GM18870 (cell line): ENCODE data around the gene EPHB3.

Experiments
- ATAC-seq: cut with Tn5 transposase; IDR thresholded peaks from one replicate; pipeline ENCODE4 v1.9.1; 2021; ENCODE audit warnings: moderate library complexity; ENCODE audit not compliant: unreplicated experiment

EPHB3 gene

GRCh38 chr3:184579513-184579912, 17.9 kb downstream of the EPHB3 start:
- ATAC-seq: no peak

- ATAC-seq: no peak
Measured at GRCh38 chr3:184580376-184580775, 18.8 kb downstream of the EPHB3 start.

- ATAC-seq: no peak
Measured at GRCh38 chr3:184581331-184581855, 19.8 kb downstream of the EPHB3 start.

- no peak for ATAC-seq
Measured at GRCh38 chr3:184582646-184583577, 21.3 kb downstream of the EPHB3 start.

GRCh38 chr3:184583578-184584451, 22.2 kb downstream of the EPHB3 start:
- ATAC-seq: no peak

GRCh38 chr3:184584464-184584891, 22.9 kb downstream of the EPHB3 start:
- no peak for ATAC-seq

- ATAC-seq: no peak
Measured at GRCh38 chr3:184585545-184585944, 24.0 kb downstream of the EPHB3 start.

GRCh38 chr3:184586851-184587250, 25.3 kb downstream of the EPHB3 start:
- ATAC-seq: no peak

GRCh38 chr3:184588776-184589175, 27.2 kb downstream of the EPHB3 start:
- no peak for ATAC-seq

GRCh38 chr3:184590795-184591194, 29.2 kb downstream of the EPHB3 start:
- no peak for ATAC-seq

GRCh38 chr3:184591789-184592188, 30.2 kb downstream of the EPHB3 start:
- no peak for ATAC-seq

- ATAC-seq: no peak
Measured at GRCh38 chr3:184592371-184593219, 31.0 kb downstream of the EPHB3 start.

- no peak for ATAC-seq
Measured at GRCh38 chr3:184593220-184593927, 31.8 kb downstream of the EPHB3 start.

GRCh38 chr3:184593928-184594303, 32.3 kb downstream of the EPHB3 start:
- no peak for ATAC-seq

GRCh38 chr3:184594371-184595001, 32.9 kb downstream of the EPHB3 start:
- no peak for ATAC-seq

- ATAC-seq: no peak
Measured at GRCh38 chr3:184595726-184596125, 34.1 kb downstream of the EPHB3 start.

GRCh38 chr3:184596233-184596632, 34.6 kb downstream of the EPHB3 start:
- no peak for ATAC-seq

GRCh38 chr3:184596886-184597575, 35.4 kb downstream of the EPHB3 start:
- ATAC-seq: no peak
